GM19043 (cell line): Measurements from ENCODE around the gene MYO15B.

Experiments
- ATAC-seq: cut with Tn5 transposase; IDR thresholded peaks from one replicate; pipeline ENCODE4 v1.9.1; 2021; ENCODE audit warnings: low read depth; ENCODE audit not compliant: unreplicated experiment

The MYO15B gene

DNA sequence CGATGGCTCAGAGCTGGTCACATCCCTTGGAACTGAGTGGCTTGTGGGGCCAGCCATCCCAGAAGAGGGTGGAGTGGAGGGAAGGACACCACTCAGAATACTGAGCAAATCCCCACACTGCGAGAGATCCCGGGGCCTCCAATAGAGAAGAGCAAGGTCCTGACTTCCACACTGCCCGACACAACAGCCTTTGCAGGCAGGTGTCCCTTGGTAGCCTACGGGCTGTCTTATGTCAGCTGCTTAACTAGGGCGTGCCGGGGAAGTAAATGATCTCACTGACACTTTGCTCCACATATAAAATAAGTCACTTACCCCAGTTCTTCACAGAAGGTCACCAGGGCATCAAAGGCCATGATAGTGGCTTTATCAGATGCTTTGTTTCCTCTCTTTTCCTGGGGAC, 63.3 kb downstream of the MYO15B start:
- ATAC-seq: no peak

DNA sequence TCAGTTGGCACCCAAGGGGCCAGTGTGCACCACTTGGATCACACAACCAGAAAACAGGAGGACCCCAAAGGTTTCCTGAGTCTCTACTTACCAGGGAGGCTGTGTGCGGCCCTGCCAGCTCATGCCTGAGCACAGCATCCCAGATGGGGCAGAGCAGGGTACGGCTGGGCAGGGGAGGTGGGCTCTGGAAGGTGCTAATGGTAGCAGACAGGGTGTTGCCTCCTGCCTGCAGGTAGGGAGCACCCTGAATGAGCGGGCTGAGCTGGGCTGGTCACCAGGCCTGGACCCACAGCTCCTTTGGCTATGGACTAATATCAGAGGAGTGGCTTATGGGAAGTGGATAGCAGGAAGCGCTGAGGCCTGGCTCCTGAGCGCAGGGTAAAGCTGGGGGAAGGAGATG, 64.7 kb downstream of the MYO15B start:
- no peak for ATAC-seq

DNA sequence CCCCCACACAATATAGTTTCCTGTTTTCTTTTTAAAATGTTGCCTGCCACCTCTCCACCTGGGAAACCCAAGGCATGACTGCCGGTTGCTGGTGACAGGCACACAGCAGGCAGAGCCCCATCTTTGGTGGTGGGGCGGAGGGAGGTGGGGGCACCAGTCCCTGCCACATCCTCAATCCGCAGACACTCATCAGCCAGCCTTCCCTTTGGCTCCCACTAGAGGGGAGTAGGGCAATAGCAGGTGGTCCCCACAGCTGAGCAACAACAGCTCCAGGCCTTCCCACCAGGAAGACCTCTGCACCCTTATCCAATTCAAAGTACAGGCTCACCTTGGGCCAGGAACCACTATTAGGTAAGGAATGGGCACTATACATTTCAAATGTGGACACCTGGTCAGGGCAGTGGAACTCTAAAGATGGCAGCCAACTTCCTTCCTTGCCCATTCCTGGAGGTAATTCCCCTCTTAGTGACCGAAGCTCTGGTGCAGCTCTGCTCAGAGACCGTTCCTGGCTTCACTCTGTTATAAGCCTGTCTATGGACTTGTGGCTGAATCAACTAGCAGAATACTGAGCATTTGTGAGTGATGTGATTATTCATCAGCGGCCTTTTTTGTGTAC, 65.4 kb downstream of the MYO15B start:
- ATAC-seq: no peak

DNA sequence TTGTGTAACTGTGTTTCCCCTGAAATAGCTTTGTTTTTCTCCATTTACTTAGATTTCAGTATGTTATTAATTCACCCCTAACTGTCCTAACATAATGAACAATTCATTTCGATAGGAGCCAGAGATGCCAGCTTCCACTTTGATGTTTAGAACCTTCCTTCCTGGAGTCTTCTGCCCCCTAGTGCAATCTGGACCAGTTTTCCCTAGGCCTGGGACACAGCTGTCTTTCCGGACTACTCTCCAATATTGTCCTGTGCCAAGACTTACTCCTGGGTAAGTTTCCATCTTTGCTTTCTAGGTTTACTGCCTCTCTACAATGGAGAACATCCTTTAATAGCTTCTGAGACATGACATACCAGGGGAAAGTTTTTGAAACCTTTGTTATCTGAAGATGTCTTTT, 66.6 kb downstream of the MYO15B start:
- no peak for ATAC-seq

DNA sequence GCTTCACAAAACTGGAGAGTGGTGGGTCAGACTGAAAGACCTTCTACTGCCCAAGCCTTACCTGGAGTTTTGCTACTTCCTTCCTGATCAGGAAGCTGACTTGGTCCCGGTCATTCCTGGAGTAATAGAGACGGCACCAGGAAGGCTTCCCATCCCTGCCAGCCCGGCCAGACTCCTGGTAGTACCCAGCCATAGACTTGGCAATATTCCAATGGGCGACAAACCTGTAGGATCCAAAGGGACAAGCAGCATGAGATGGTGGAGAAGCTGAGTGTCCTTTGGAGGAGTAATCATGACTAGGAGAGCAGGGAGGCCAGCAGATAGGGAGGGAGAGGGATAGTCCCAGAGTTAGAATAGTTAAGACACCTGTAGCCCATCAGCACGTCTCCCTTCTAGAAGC, 70.6 kb downstream of the MYO15B start:
- ATAC-seq: no peak

DNA sequence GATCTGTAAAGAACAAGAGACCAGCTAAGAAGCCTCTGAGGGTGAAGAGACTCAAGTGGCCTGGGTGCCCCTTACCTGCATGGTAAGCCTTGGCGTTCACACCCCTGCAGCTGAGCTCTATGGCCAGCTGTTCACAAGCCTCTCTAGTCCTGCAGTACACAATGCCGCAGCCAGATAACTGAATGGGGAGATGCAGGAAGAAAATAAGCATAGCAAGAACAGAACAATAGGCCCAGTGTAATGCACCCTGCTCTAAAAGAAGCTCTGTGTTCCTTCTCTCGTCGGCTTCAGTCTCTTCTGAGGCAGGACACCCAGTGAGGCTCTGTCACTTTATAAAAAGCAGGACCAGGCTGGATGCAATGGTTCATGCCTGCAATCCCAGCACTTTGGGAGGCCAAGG, 73.9 kb downstream of the MYO15B start:
- no peak for ATAC-seq

DNA sequence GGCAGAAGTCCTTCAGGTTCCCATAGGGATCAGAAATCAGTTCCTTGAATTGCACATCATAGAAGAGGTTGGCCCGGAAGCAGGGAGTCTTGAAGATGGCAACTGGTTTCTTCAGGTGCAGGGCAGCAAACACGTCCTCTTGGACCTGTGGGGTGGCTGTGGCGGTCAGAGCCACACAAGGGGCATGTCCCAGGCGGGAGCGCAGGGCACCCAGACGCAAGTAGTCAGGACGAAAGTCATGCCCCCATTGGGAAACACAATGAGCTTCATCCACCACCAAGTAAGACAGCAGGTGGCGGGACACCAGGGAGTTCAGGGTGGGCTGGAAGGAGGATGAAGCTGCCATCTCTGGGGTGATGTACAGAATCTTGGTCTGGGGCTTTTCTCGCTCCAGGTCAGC, 74.9 kb downstream of the MYO15B start:
- ATAC-seq: no peak

DNA sequence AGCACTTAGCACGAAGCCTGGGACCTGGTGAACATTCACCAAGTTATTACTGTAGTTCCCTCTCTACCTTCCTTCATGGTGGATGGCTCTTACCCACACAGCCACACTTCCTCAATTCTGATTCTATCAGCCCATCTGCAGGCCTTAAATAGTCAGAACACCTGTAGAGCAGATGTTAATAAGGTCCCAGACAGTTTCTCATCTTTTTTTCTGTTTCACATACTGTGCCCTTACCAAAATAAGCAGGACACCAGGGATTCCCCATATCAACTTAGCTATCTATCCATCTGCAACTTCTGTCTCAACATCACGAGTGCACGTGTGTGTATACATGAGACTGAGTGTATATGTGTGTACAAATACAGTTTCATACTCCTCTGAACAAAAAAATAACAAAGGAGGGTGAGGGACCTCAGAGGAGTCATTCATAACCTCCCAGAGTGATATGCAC, 76.5 kb downstream of the MYO15B start:
- ATAC-seq: peak; percentile 83

DNA sequence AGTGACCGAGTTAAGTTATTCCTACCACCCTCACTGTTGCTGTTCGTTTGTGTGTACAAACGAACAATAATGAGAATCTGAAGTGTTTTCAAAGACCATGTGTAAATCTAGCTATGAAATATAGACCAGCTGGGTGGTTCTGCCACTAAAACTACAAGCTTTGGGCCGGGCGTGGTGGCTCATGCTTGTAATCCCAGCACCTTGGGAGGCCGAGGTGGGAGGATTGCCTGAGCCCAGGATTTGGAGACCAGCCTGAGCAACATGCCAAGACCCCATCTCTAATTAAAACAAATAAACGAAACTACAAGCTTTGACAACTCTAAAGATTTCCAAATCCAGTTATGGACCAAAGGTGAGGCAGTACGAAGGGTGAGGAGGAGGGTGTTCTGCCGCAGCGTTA, 78.4 kb downstream of the MYO15B start:
- no peak for ATAC-seq

DNA sequence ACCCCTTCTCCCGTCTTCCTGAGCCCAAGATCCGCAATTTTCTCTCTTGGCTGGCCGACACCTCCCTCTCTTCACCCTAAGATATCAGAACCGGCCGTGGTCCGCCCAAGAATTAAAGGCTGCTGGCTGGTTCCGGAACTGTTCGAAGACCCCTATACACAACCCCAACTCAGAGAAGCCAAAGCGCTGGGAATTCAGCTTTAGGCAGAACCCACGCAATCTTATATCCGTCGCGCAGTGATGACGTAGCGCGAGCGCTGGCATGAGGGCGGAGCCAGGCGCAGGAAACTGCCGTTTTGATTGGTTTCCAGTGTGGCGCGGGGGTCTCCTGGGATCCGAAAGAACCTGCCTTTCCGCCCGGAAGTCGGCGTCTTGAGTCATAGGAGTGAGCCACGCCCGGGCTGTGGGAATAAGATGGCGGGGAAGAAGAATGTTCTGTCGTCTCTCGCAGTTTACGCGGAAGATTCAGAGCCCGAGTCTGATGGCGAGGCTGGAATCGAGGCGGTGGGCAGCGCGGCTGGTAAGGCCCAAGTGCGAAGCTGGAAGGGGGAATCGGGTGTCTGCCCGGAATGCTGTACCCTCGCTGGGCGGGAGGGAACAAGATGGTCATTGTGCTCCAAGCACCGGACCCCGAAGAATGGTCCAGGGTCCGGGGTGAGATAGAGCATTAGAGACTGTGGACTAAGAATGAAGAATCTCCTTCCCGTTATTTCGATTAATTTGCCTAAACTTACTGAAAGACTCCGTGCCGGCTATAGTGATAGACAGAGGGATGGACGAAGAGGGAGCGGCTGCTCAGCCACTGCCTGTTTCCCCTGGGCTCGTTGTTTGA, 79.6 kb downstream of the MYO15B start, which contains the start of the genes RECQL5 and SAP30BP:
Gene RECQL5 (minus strand): TSS at position 196 of the 832 bp plus-strand sequence. CDS start 597 bp downstream, outside the sequence.
Gene SAP30BP (plus strand): TSS at position 380 of the 832 bp plus-strand sequence. CDS start 35 bp downstream, at position 415.
- ATAC-seq: peak; percentile 52

DNA sequence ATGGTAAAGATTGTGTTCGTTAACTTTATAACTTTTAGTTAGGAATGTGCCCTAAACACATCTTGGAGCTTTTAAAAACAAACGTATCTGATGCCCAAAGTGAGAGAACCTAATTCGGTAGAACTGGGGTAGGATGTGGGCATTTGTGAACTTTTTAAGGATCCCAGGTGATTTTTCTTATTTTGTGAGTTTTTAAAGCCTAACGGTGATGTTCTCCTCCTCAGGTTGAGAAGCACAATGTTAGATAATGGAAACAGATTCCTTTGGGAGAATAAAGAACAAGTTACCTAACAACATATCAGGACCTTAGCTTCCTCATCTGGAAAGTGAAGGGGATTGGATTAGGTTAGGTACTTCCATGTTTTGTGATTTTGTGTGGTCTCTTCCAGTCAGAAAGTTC, 80.2 kb downstream of the MYO15B start:
- ATAC-seq: no peak

DNA sequence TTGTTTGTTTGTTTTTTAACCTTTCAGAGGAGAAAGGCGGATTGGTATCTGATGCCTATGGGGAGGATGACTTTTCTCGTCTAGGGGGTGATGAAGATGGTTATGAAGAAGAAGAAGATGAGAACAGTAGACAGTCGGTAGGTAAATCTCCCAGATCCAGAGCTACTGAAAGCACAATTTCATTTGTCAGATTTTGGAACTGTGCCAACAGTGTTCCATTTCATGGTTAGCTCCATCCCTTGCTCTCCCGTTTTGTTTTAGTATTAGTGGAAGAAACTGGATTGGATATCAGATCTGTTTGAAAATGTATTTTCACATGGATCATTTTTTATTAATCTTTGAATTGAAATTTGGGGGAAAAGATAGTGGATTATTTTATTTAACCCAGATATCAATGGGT, 80.9 kb downstream of the MYO15B start:
- no peak for ATAC-seq

DNA sequence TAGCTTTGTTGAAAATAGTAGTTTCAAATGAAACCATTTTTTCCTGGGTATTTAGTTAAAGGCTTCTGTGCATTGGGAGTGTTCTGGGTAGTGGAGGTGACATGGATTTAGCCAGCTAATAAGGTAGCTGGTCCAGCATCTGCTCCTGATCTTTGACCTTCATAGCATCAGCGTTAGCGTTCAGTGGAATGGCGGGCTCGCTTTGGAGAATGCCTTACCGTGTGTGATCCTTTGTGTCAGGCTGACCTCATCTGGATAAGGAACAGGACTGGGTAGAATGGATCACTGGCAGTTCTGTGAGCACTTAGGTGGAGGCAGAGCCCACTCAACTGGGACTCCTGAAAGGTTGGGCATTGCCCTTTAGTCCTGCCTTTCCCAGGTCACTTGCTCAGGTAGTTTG, 83.3 kb downstream of the MYO15B start:
- ATAC-seq: no peak

DNA sequence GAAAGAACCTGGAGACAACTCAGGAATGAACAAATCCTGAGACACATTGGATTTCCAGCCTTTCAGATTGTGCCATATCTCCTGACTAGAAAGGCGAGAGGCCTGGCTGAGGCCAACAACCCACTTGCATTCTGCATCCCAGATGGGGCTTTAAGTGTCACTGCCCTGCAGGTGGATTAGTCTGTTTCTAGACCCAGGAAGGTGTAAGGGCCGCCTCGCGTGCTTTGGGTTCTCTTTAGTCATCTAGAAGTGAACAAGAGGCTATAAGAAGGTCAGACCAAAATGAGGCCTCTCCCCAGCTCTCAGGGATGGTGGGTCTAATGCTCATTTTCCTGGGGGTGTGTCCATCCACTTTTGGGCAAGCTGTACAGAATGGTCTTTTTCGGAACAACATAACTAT, 84.4 kb downstream of the MYO15B start:
- ATAC-seq: no peak

DNA sequence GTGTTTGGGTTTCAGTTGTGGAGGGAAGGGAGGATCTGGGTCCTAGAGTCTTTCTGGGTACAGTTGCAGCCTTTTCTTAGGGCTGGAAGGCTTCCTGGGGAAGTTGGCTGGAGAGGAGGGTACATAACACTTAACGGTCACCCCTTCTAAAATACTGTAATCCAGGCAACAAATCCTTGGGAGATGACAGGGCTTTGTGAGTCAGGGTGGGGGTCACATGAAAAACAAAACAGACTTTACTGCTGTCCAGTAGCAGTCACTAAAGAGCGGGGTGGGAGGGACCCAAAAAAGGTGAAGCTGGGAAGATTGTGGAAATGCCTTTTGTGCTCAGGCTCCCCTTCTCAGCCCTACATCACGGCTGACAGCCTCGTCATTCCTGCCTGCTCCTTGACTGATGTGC, 85.9 kb downstream of the MYO15B start:
- no peak for ATAC-seq
